Ascending aorta (tissue), 2 donors: ENCODE data around the gene ITPA. TPM values are rescaled to one million over a fixed set of nuclear protein-coding genes. Genes with fewer than 3 reads are reported as not detected.

ENCODE experiments used
- DNase-seq, 2 donors: peaks; one replicate each; pipeline ENCODE4 v3.0.0-alpha.2; 2019; ENCODE audit warnings: low spot score in 2 of 2
- H3K27ac ChIP-seq, 2 donors: fragments of 200-600 bp; sonication (generic); one replicate each; pipeline ENCODE4 v1.5.1; 2016 to 2017; ENCODE audit warnings: mild to moderate bottlenecking in 1 of 2
- H3K27me3 ChIP-seq: fragments of 200-600 bp; sonication (generic); one replicate; pipeline ENCODE4 v1.5.1; 2017
- H3K36me3 ChIP-seq, 2 donors: fragments of 200-600 bp; sonication (generic); one replicate each; pipeline ENCODE4 v1.5.1; 2016
- H3K4me1 ChIP-seq, 2 donors: fragments of 200-600 bp; sonication (generic); one replicate each; pipeline ENCODE4 v1.5.1; 2016 to 2017; ENCODE audit warnings: mild to moderate bottlenecking in 1 of 2
- H3K4me3 ChIP-seq, 2 donors: fragments of 200-600 bp; sonication (generic); one replicate each; pipeline ENCODE4 v1.5.1; 2016 to 2017; ENCODE audit warnings: mild to moderate bottlenecking in 1 of 2
- H3K9me3 ChIP-seq, 2 donors: fragments of 200-600 bp; sonication (generic); one replicate each; pipeline ENCODE4 v1.5.1; 2016
- CTCF ChIP-seq, 3 experiments: fragments of 200-600 bp in 2 of 3; fragments of 450-650 bp in 1 of 3; sonication (generic) in 2 of 3; IDR thresholded peaks; one replicate each; pipeline ENCODE4 v1.5.1; 2016 to 2019; ENCODE audit warnings: antibody characterized with exemption in 3 of 3, mild to moderate bottlenecking in 1 of 3, moderate library complexity in 1 of 3
- intact Hi-C: fragments of 100-400 bp; cut with DNase I; formaldehyde crosslinking; loops from one replicate; pipeline ENCODE4 v1.15.1; 2023
- total RNA-seq: library from RNA; depleted of rRNA; stranded (reverse); fragments of >200 nt; gene quantifications from one replicate; pipeline ENCODE4 v1.1.0, GENCODE V29; 2016

Gene ITPA
- total RNA-seq, 1 donor from 2014 or later = 111 TPM

- no peak for TF ChIP-seq CTCF (IDR thresholded peaks at IDR 0.05)
- H3K4me1 ChIP-seq = peaks cover 7 to 10% of the 10 kb centered on the region in 2 donors
- H3K9me3 ChIP-seq = no peaks in the 10 kb centered on the region
- peak overlapping the region; percentile 78 to 89 for H3K27ac ChIP-seq
- peaks cover 26 to 27% of the 10 kb centered on the region in 2 donors for H3K36me3 ChIP-seq
- peak overlapping the region; percentile 72 to 90 for H3K4me3 ChIP-seq
- intact Hi-C loops = loop anchor here (1.0 to 10.0 kb wide), 4 partner anchors 30 to 201 kb away; partner anchors contain the start of genes DNAAF9, FASTKD5, LZTS3 and UBOX5
- H3K27me3 ChIP-seq = no peaks in the 10 kb centered on the region
- DNase-seq = no peak
These were observed 5.8 kb upstream of the ITPA start for GRCh38 chr20:3203315-3204123.

DNA sequence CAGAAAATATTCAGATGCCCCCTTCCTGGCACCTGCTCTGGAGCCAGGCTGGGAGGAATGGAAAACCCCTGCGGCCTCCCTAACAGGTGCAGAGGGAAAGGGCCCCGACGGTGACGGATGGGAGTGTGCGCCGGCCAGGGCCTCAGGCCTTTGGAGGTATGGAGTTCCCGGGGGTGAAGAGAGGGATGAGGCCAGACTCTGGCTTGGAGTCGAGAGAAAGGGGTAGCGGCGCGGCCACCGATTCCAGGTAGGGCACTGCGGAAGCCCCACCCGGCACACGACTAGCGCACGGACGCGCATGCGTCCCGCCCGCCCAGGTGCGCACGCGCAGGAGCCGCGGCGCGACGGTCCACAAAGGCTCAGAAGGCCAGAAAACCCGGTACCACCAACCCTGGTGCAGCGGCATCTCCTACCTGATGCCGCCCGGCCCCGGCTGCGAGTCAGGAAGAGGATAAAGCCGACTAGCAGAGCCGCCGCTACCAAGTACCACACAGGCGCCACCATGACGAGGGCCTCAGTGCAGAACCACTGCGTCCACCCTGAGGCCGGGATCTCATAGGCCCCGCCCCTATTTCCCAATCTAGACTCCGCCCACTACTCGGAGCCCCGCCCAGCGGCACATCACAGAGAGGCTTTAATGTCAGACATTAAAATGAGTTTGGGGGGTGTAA is 5.0 kb upstream of the ITPA start, which contains the start of gene DDRGK1:
DDRGK1 (minus strand) TSS at position 559 of the 671 bp plus-strand sequence; CDS start at position 504, 55 bp downstream.
- DNase-seq = peak; percentile 51 to 94
- intact Hi-C loops = loop anchor here (1.0 to 10.0 kb wide), 4 partner anchors 31 to 201 kb away; partner anchors contain the start of genes DNAAF9, FASTKD5, LZTS3 and UBOX5
- no peak for TF ChIP-seq CTCF (IDR thresholded peaks at IDR 0.05)
- H3K36me3 ChIP-seq = peaks cover 19 to 23% of the 10 kb centered on the region in 2 donors
- no peaks in the 10 kb centered on the region for H3K27me3 ChIP-seq
- H3K27ac ChIP-seq = peak within 1 kb of the TSS; percentile 78 to 89
- peaks cover 7 to 10% of the 10 kb centered on the region in 2 donors for H3K4me1 ChIP-seq
- H3K9me3 ChIP-seq = no peaks in the 10 kb centered on the region
- H3K4me3 ChIP-seq = peak within 1 kb of the TSS; percentile 72 to 90

DNA sequence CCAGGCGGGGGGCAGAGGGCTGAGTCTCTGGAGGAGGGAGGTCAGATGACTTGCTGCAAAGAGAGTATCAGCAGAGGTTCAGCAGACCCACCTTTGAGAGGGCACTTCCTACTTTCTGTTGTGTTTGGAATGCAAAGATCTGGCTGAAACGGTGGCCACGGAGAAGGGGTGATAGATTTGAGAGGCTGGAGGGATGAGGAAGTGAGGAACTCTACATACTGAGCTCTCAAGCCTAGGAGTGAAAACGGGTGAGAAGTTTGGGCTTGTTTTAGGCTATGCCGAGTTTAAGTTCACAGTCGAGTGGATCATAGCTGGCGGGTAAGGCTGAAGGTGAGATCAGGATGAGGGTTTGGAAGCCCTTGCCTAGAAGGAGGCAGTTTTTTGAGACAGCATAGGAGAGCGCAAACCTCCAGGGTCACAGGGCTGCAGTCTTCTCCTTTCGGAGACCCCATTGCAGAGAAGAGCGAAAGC is 477 bp upstream of the ITPA start:
- H3K4me1 ChIP-seq = peaks cover 4 to 7% of the 10 kb centered on the region in 2 donors
- TF ChIP-seq CTCF (IDR thresholded peaks at IDR 0.05) = no peak
- peak overlapping the region; percentile 84 to 92 for H3K27ac ChIP-seq
- peaks cover 0 to 8% of the 10 kb centered on the region in 2 donors for H3K36me3 ChIP-seq
- no peaks in the 10 kb centered on the region for H3K27me3 ChIP-seq
- H3K9me3 ChIP-seq = no peaks in the 10 kb centered on the region
- intact Hi-C loops = loop anchor here (10.0 kb wide), 1 partner anchor 196 kb away; the partner anchor contains the start of gene DNAAF9
- H3K4me3 ChIP-seq = peak overlapping the region; percentile 93 to 96
- DNase-seq = no peak

- intact Hi-C loops = loop anchor here (10.0 kb wide), 1 partner anchor 195 kb away; the partner anchor contains the start of gene DNAAF9
- Histone ChIP-seq H3K9me3 (no peaks in the 10 kb centered on the region), H3K36me3 (peaks cover 0 to 15% of the 10 kb centered on the region in 2 donors), H3K27me3 (no peaks in the 10 kb centered on the region), H3K27ac (peak overlapping the region; percentile 84 to 92), H3K4me3 (peak overlapping the region; percentile 93 to 96), H3K4me1 (peaks cover 4 to 7% of the 10 kb centered on the region in 2 donors)
- no peak for TF ChIP-seq CTCF (IDR thresholded peaks at IDR 0.05)
- no peak for DNase-seq
These were observed 634 bp downstream of the ITPA start for GRCh38 chr20:3209946-3210317.

- H3K4me3 ChIP-seq = peak overlapping the region; percentile 93 to 96
- no peak overlapping the region for H3K27ac ChIP-seq
- intact Hi-C loops = no loop called here
- H3K36me3 ChIP-seq = peaks cover 0 to 20% of the 10 kb centered on the region in 2 donors
- no peak for DNase-seq
- no peaks in the 10 kb centered on the region for H3K9me3 ChIP-seq
- H3K4me1 ChIP-seq = peaks cover 4 to 7% of the 10 kb centered on the region in 2 donors
- no peaks in the 10 kb centered on the region for H3K27me3 ChIP-seq
- TF ChIP-seq CTCF (IDR thresholded peaks at IDR 0.05) = no peak
These were observed 1.0 kb downstream of the ITPA start for GRCh38 chr20:3210346-3210745.
